C4-2B (cell line): ENCODE results near the gene PPA2.

Experiments
- H3K27ac ChIP-seq: fragments of 450-650 bp; 2 replicates; pipeline ENCODE4 v1.5.1; 2017
- CTCF ChIP-seq: fragments of 450-650 bp; conservative IDR thresholded peaks from 2 replicates; pipeline ENCODE4 v1.5.1; 2017; ENCODE audit warnings: mild to moderate bottlenecking
- ZFX ChIP-seq: fragments of 450-650 bp; IDR thresholded peaks from 2 replicates; pipeline ENCODE4 v1.6.1; 2017

Gene PPA2

GRCh38 chr4:105434940-105435339 is 38.9 kb downstream of the PPA2 start:
- no peak overlapping the region for H3K27ac ChIP-seq
- TF ChIP-seq ZFX, result no peak
- no peak for TF ChIP-seq CTCF

GRCh38 chr4:105433421-105433820 is 40.4 kb downstream of the PPA2 start:
- TF ChIP-seq ZFX, result no peak
- TF ChIP-seq CTCF, result no peak
- no peak overlapping the region for H3K27ac ChIP-seq

GRCh38 chr4:105432438-105432837 is 41.4 kb downstream of the PPA2 start:
- no peak overlapping the region for H3K27ac ChIP-seq
- no peak for TF ChIP-seq ZFX
- no peak for TF ChIP-seq CTCF

GRCh38 chr4:105430811-105431210 is 43.1 kb downstream of the PPA2 start:
- no peak overlapping the region for H3K27ac ChIP-seq
- TF ChIP-seq CTCF (no peak), ZFX (no peak)

- no peak overlapping the region for H3K27ac ChIP-seq
- TF ChIP-seq ZFX (no peak), CTCF (no peak)
Measured at GRCh38 chr4:105426187-105426897, 47.5 kb downstream of the PPA2 start.

- TF ChIP-seq CTCF (no peak), ZFX (no peak)
- H3K27ac ChIP-seq, result no peak overlapping the region
Measured at GRCh38 chr4:105422207-105422920, 51.5 kb downstream of the PPA2 start.

GRCh38 chr4:105417624-105418023 is 56.2 kb downstream of the PPA2 start:
- TF ChIP-seq ZFX, result no peak
- TF ChIP-seq CTCF, result no peak
- no peak overlapping the region for H3K27ac ChIP-seq
